Tibial nerve (tissue), 4 donors: ENCODE data around the gene SLC9A3.

Source experiments
- EP300 ChIP-seq, 2 donors: sonication (generic); formaldehyde crosslinking; IDR thresholded peaks; one replicate each; pipeline ENCODE4 v1.6.1; 2017; ENCODE audit warnings: antibody characterized with exemption in 2 of 2, mild to moderate bottlenecking in 1 of 2
- POLR2A ChIP-seq, 2 donors: fragments of 450-650 bp; IDR thresholded peaks; one replicate each; pipeline ENCODE4 v1.6.1; 2017; ENCODE audit warnings: antibody characterized with exemption in 2 of 2, mild to moderate bottlenecking in 2 of 2, moderate library complexity in 2 of 2
- TF ChIP-seq, protein P1 (sequence below), 5 experiments: fragments of 200-600 bp in 3 of 5; fragments of 450-650 bp in 2 of 5; sonication (generic) in 3 of 5; IDR thresholded peaks; one replicate each; pipeline ENCODE4 v1.5.1; 2016 to 2019; ENCODE audit warnings: antibody characterized with exemption in 5 of 5, mild to moderate bottlenecking in 3 of 5, moderate library complexity in 2 of 5

DNA sequence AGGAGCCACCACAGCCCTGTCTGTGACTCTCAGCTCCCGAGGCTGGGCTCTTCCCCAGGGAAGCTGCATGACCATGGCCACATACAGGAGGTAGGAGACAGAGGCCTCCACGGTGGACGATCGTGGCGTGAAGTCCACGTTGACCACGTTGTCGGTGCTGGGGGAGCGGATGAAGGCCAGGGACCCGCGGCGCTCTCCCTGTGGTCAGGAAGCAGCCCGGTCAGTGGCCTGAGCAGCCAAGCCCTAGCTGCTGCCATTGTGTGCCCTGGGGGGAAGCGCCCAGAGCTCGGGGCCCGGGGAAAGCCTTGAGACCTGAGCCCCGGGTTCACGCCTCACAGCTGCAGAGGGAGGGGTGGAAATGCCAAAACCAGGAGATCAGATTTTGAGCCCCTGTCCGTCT, 47.0 kb downstream of the SLC9A3 start:
- TF ChIP-seq, protein P1, sequence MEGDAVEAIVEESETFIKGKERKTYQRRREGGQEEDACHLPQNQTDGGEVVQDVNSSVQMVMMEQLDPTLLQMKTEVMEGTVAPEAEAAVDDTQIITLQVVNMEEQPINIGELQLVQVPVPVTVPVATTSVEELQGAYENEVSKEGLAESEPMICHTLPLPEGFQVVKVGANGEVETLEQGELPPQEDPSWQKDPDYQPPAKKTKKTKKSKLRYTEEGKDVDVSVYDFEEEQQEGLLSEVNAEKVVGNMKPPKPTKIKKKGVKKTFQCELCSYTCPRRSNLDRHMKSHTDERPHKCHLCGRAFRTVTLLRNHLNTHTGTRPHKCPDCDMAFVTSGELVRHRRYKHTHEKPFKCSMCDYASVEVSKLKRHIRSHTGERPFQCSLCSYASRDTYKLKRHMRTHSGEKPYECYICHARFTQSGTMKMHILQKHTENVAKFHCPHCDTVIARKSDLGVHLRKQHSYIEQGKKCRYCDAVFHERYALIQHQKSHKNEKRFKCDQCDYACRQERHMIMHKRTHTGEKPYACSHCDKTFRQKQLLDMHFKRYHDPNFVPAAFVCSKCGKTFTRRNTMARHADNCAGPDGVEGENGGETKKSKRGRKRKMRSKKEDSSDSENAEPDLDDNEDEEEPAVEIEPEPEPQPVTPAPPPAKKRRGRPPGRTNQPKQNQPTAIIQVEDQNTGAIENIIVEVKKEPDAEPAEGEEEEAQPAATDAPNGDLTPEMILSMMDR (IDR thresholded peaks at IDR 0.05) = no peak
- TF ChIP-seq EP300 (IDR thresholded peaks at IDR 0.05) (no peak), POLR2A (IDR thresholded peaks at IDR 0.05) (no peak)
